ENCODE results near the gene CDON. TPM values are rescaled to one million over a fixed set of nuclear protein-coding genes. Genes with fewer than 3 reads are reported as not detected.

CDON gene
- total RNA-seq, 2 donors from 2014 or later = 1.8 to 2.6 TPM

DNA sequence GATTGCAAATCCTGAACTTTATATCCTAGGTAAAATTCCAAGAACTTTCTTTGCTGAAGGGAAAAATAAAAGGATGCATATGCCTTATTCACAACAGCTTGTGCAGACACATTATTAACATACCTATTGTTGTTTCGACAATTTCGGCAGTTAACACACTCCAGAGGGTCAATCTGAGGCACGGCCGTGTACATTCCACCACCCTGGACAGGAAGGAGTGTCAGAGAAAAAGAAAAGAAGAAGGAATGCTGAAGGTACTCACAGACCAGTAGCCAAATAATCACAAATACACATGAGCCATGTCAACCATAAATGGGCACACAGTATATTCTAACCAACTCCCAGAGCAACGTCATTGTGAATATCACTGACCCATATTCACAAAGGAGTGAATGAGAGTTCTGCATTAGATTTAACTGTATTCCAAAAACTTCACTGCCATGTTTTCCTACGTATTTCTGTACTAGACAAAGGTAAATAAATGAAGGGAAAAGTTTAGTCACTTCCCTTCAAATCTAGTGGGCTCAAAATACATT, 84.4 kb downstream of the CDON start:
- H3K36me3 Mint-ChIP-seq (ENCODE audit: low read depth) = no peaks in the 10 kb centered on the region
- no peaks in the 10 kb centered on the region for H3K9me3 Mint-ChIP-seq
- no peaks in the 10 kb centered on the region for H3K4me1 Mint-ChIP-seq
- no peak for ATAC-seq (replicated peaks)
- H3K27me3 Mint-ChIP-seq = no peaks in the 10 kb centered on the region
- H3K27ac Mint-ChIP-seq = no peak overlapping the region
- H3K4me3 Mint-ChIP-seq = no peak overlapping the region

DNA sequence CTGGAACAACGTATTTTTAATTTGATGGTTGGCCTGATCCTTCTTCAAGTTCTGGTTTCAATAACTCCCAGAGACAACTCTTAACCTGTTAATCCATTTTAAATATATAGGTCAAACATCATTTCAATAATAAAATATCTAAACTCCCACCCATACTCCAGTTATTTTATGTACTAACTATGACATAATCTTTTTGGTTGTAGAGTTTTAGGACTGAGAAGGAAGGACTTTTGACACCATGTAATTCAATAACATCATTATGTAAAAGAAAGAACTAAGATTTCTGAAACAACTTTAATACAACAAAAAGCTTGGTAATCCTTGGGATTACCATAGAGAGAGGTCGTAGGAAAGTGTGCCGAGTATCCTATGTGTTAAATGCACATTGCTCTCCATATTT, 85.3 kb downstream of the CDON start:
- H3K27me3 Mint-ChIP-seq = no peaks in the 10 kb centered on the region

DNA sequence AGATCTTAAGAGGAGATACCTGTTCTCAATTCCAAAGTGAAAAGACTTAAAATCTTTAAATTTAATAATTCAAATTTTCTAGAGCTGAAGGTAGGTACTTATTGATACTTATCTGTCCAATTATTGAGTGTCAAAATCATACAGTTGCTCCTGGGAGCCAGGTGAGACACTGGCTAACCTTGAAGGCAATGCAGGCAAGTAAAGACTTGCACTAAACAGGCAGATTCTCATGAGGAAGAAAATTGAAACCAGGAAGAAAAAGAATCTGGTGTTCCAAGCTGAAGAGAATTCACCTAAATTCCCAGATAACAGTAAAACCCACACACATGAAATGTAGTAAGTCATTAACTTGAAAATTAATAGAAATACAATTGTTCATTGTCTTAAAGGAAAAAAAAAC, 86.5 kb downstream of the CDON start:
- H3K4me3 Mint-ChIP-seq = no peak overlapping the region
- H3K4me1 Mint-ChIP-seq = no peaks in the 10 kb centered on the region
- no peaks in the 10 kb centered on the region for H3K9me3 Mint-ChIP-seq
- no peaks in the 10 kb centered on the region for H3K36me3 Mint-ChIP-seq (ENCODE audit: low read depth)
- ATAC-seq (replicated peaks) = no peak
- H3K27ac Mint-ChIP-seq = no peak overlapping the region
- H3K27me3 Mint-ChIP-seq = no peaks in the 10 kb centered on the region

More for the DNA sequence above, 85.3 kb downstream of the CDON start:
- no peaks in the 10 kb centered on the region for H3K4me1 Mint-ChIP-seq
- ATAC-seq (replicated peaks) = no peak
- H3K9me3 Mint-ChIP-seq = no peaks in the 10 kb centered on the region
- no peak overlapping the region for H3K4me3 Mint-ChIP-seq
- no peak overlapping the region for H3K27ac Mint-ChIP-seq
- H3K36me3 Mint-ChIP-seq (ENCODE audit: low read depth) = no peaks in the 10 kb centered on the region

DNA sequence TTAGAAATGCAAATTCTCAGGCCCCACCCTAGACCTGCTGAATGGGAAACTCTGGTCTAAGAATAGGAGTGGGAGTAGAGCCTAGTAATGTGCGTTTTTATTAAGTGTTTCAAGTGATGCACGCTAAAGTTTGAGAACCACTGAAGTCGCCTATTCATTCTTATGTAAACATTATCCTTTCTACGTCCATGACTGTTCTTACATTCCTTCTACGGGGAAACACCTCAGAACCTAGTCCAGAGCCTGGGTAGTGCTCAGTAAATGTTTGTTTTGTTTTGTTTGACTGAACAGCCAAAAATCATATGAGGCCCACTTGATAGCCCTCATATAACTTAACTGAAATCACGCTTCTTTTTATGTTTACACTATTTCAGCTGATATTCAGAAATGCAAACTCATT, 87.0 kb downstream of the CDON start:
- Mint-ChIP-seq H3K9me3 (no peaks in the 10 kb centered on the region), H3K4me1 (no peaks in the 10 kb centered on the region), H3K27ac (no peak overlapping the region), H3K36me3 (ENCODE audit: low read depth) (no peaks in the 10 kb centered on the region), H3K27me3 (no peaks in the 10 kb centered on the region), H3K4me3 (no peak overlapping the region)
- ATAC-seq (replicated peaks) = no peak

DNA sequence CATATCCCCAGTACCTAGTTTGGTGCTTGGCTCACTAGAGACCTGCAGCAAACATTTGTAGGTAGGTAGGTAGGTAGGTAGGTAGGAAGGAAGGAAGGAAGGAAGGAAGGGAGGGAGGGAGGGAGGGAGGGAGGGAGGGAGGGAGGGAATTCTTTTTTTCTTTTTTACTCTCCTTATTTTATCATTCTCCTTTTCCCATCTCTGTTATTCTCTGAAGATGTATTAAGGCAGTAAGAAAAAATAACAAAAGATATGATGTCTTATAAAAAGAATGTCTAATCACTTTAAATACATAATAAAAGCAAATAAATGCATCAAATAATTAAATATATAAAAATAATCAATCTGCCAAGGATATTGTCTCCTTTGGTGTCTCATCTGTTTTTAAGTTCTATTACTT, 88.4 kb downstream of the CDON start:
- Mint-ChIP-seq H3K4me1 (no peaks in the 10 kb centered on the region), H3K27ac (no peak overlapping the region), H3K9me3 (no peaks in the 10 kb centered on the region), H3K27me3 (no peaks in the 10 kb centered on the region), H3K4me3 (no peak overlapping the region), H3K36me3 (ENCODE audit: low read depth) (no peaks in the 10 kb centered on the region)
- no peak for ATAC-seq (replicated peaks)

DNA sequence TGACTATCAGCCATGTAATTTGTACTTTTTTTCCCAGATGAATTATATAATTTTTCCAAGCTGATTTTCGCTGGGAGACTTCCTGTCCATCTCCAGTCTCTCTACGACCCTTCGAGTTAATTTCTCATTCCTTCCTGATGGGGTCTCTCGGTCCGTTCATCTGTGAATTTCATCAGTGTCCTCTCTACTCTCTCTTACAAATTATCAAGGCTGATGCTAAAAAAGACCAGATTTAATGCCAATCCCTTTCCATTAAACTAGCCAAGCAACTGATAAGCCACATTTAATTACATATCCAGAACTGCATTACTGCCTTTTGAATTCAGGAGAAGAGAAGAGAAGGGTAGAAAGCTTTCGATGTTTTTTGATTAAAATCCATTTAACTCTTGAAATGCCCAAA, 91.0 kb downstream of the CDON start:
- no peak overlapping the region for H3K4me3 Mint-ChIP-seq
- H3K4me1 Mint-ChIP-seq = no peaks in the 10 kb centered on the region

DNA sequence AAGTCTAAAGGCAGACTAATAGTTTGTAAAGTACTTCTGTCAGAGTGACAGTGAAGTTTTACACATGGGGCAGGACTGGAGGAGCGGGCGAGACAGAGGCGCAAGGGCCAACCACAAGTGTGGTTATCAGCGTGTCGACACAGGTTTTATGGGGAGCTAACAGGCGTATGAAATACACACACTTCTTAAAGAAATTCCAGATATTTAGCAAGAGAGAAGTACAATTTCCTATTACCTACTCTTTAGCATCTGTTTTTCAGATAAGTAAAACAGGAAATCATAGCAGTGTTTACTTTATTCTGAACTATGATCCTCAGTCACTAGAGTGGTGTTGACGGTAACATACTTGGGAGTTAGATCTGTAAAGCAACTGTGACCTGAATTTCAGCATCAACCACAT, 94.3 kb downstream of the CDON start:
- Mint-ChIP-seq H3K9me3 (no peaks in the 10 kb centered on the region), H3K27ac (no peak overlapping the region), H3K4me3 (no peak overlapping the region), H3K36me3 (ENCODE audit: low read depth) (no peaks in the 10 kb centered on the region), H3K4me1 (no peaks in the 10 kb centered on the region), H3K27me3 (no peaks in the 10 kb centered on the region)
- ATAC-seq (replicated peaks) = no peak

More for the DNA sequence above, 91.0 kb downstream of the CDON start:
- no peak for ATAC-seq (replicated peaks)
- H3K27me3 Mint-ChIP-seq = no peaks in the 10 kb centered on the region
- no peaks in the 10 kb centered on the region for H3K36me3 Mint-ChIP-seq (ENCODE audit: low read depth)
- H3K27ac Mint-ChIP-seq = no peak overlapping the region
- H3K9me3 Mint-ChIP-seq = no peaks in the 10 kb centered on the region

DNA sequence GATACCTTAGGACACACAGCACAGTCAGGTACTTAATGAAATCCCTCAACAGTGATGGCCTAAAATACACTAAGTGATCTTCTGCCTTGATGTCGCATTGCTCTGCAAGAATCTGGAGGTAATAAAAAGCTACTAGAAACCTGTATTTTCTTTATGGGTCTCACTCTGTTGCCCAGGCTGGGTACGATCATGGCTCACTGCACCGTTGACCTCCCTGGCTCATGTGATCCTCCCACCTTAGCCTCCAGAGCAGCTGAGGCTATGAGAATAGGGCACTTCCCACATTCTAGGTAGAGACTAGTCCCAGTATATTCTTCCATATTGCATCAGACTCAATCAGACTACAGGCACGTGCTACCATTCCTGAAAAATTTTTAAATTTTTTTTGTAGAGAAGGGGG, 95.2 kb downstream of the CDON start:
- no peaks in the 10 kb centered on the region for H3K27me3 Mint-ChIP-seq
- no peaks in the 10 kb centered on the region for H3K4me1 Mint-ChIP-seq
- ATAC-seq (replicated peaks) = no peak
- H3K4me3 Mint-ChIP-seq = no peak overlapping the region
- H3K9me3 Mint-ChIP-seq = no peaks in the 10 kb centered on the region
- H3K36me3 Mint-ChIP-seq (ENCODE audit: low read depth) = no peaks in the 10 kb centered on the region
- H3K27ac Mint-ChIP-seq = no peak overlapping the region

DNA sequence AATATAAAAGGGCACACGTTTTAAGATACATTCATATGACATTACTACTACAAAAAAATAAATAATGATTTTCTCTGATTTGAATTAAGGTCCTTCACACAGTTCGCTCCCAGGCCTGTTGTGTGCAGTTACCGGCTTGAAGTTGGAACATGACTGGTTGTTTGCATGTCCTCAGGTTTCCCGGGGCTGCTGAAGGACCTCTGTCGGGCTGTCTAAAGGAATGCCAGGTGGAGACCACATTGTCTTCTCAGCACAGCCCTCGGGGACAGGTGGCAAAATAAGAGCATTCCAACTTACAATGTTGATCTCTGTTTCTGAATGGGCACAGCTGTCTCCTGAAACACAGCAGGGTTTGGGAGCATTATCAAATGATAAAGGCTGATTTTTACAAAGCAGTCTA, 101.9 kb downstream of the CDON start:
- Mint-ChIP-seq H3K9me3 (no peaks in the 10 kb centered on the region), H3K36me3 (ENCODE audit: low read depth) (no peaks in the 10 kb centered on the region), H3K4me3 (no peak overlapping the region), H3K27me3 (no peaks in the 10 kb centered on the region), H3K27ac (no peak overlapping the region), H3K4me1 (peaks cover 6% of the 10 kb centered on the region)
- no peak for ATAC-seq (replicated peaks)

DNA sequence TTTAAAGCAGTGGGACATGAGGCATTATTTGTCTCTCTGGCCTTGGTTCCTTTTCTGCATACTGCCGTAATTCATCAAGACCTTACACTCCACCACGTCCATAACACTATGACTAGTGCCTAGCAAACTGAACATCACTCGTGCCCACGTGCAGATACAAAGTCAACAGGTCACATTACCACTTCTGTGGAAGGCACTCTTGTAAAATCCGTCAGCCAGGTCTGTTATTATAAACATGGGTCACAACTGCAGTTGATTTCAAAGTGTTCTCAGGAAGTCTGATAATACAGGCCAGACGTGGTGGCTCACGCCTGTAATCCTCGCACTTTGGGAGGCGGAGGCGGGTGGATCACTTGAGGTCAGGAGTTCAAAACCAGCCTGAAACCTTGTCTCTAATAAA, 102.7 kb downstream of the CDON start:
- Mint-ChIP-seq H3K27ac (no peak overlapping the region), H3K36me3 (ENCODE audit: low read depth) (no peaks in the 10 kb centered on the region), H3K4me1 (peaks cover 6% of the 10 kb centered on the region), H3K27me3 (no peaks in the 10 kb centered on the region), H3K4me3 (no peak overlapping the region), H3K9me3 (no peaks in the 10 kb centered on the region)
- ATAC-seq (replicated peaks) = no peak

DNA sequence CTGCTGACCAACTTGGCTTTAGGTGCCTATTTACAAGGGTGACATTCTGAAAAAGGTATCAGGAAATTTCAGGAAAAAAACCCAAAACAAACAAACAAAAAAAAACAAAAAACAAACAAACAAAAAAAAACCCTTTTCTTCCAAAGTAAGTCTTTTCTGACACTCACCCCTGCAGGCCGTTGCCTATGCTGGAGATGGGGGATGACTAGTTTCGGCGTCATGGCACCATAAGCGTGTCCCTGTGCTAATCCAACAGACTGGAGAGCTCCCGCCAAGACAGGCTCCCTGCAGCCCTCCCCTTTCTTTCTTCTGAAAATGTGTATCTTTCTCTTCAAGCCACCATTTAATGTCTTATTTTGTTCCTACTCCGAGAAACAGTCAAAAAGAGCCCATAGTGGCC, 103.2 kb downstream of the CDON start:
- H3K27me3 Mint-ChIP-seq = no peaks in the 10 kb centered on the region
- H3K27ac Mint-ChIP-seq = no peak overlapping the region
- H3K36me3 Mint-ChIP-seq (ENCODE audit: low read depth) = no peaks in the 10 kb centered on the region
- H3K4me1 Mint-ChIP-seq = peaks cover 6% of the 10 kb centered on the region
- ATAC-seq (replicated peaks) = no peak
- no peaks in the 10 kb centered on the region for H3K9me3 Mint-ChIP-seq
- no peak overlapping the region for H3K4me3 Mint-ChIP-seq

DNA sequence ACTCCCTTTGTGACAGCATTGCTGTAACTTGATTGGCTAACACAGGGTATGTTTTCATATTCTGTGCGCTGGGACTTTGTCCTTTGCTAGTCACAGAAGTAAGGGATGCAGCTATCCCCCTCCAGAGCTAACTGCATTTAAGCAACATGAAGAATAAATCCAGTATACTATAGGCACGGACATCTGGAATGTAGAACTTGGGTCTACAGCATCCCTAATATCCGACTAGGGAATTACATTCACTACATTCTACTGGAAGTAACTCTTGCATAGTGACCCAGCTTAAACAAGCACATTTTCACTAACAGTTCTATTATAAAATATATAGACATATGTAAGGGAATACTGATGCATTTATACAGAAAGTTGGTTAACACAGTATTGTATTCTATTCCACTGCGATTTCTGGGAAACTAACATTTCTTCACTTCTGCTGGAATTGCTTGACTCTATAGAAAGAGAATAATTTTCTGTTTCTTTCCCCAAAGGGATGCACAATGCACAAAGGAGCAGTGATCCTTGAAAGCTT, 103.7 kb downstream of the CDON start:
- no peak for ATAC-seq (replicated peaks)
- H3K27ac Mint-ChIP-seq = no peak overlapping the region

DNA sequence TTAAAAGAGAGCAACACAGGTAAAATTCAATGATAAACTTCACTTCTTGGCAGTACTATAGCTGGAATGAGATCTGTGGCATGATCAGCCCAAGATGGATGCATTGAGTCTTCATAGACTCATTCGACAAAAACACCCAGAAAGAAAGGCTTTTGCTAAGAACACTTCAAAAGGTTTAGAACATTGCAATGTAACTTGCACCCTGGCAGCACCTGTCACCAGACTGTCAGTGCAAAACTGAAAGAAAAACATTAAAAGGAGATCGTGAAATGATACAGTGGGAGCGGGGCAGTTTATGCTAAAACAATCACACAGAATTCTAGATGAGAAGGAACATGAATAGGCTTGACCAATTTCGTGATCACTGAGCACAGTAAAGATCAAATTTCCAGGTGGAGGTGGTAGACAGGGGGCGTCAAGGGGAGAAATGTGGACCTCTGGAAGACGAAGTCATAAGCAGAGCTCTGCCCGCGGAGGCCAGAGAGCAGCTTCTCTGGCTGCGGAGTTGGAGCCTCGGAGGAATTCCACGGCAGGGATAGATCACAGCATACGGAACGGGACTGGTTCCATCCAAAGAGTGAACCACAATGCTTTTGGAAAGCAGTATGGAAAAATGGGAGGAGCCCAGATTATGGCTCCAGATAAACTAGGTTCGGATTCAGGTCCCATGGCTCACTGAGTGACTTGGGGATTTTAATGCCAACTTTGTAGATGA, 104.9 kb downstream of the CDON start:
- H3K4me1 Mint-ChIP-seq = peaks cover 6% of the 10 kb centered on the region
- no peaks in the 10 kb centered on the region for H3K27me3 Mint-ChIP-seq
- no peaks in the 10 kb centered on the region for H3K36me3 Mint-ChIP-seq (ENCODE audit: low read depth)
- no peaks in the 10 kb centered on the region for H3K9me3 Mint-ChIP-seq
- no peak overlapping the region for H3K4me3 Mint-ChIP-seq
- no peak for ATAC-seq (replicated peaks)
- H3K27ac Mint-ChIP-seq = no peak overlapping the region

More for the DNA sequence above, 103.7 kb downstream of the CDON start:
- H3K27me3 Mint-ChIP-seq = no peaks in the 10 kb centered on the region
- no peaks in the 10 kb centered on the region for H3K36me3 Mint-ChIP-seq (ENCODE audit: low read depth)
- no peaks in the 10 kb centered on the region for H3K9me3 Mint-ChIP-seq
- H3K4me3 Mint-ChIP-seq = no peak overlapping the region
- peaks cover 6% of the 10 kb centered on the region for H3K4me1 Mint-ChIP-seq

DNA sequence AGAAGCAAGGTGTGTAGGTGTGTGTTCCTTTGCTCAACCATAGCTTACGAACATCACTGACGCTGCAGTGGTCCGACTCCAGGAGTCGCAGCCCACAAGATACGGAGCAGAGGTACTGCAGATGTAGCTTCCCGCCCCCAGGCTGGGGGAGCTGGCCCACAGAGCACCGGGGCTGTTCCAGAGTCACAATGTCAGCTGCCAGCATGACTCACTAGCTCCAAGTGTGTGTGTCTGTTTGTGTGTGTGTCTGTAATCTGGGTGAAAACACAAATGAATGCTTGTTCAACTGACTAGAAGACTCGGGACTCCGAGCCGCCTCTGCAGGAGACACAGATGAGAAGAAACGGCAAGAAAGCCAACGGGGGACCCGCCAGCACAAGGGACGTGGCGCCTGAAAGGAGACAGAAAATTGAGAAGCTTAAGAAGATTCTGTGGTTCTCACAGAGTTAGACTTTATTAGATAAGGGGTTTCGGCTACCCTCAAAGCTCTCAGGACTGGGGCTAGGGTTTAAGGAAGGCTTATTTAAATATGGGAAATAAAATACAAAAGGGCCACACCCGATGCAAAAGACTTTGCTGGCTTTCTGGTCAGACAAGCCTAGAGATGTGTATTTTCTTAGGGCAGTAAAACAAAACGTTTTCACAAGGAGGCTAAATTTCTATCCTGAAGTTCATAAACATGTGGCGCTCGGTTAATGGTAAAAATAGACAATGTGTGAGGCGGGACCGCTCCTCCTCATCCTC, 106.1 kb downstream of the CDON start:
- ATAC-seq (replicated peaks) = no peak
- Mint-ChIP-seq H3K36me3 (ENCODE audit: low read depth) (no peaks in the 10 kb centered on the region), H3K9me3 (no peaks in the 10 kb centered on the region), H3K4me1 (peaks cover 6% of the 10 kb centered on the region), H3K4me3 (no peak overlapping the region), H3K27me3 (no peaks in the 10 kb centered on the region), H3K27ac (no peak overlapping the region)

DNA sequence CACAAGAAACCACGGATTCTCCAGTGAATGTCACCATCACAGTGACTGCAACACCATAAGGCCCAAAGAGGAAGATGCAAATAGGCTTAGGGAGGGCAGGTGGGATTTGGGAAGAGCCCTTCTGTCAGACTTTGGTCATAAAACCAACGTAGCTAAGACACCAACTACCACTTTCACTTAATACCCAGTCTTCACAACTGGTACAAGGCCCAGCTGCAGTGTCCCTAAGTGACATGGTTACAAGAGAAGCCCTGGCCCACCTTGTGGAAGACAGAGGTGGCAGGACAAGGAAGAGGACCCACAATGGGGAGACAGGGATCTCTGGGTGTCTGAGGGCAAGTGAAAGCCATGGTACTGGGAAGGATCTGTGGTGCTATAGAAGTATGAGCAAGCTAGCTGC, 106.8 kb downstream of the CDON start:
- Mint-ChIP-seq H3K4me3 (no peak overlapping the region), H3K27ac (no peak overlapping the region), H3K4me1 (peaks cover 6% of the 10 kb centered on the region), H3K36me3 (ENCODE audit: low read depth) (no peaks in the 10 kb centered on the region), H3K9me3 (no peaks in the 10 kb centered on the region), H3K27me3 (peaks cover 3% of the 10 kb centered on the region)
- ATAC-seq (replicated peaks) = no peak

Data from activated T-helper 17 cell treated with anti-CD3 and anti-CD28 coated beads, Interleukin-2, amount 50 U/mL, for 72 hours (primary cell).